PC-9 (cell line): ENCODE data around the gene NCDN. TPM values are rescaled to one million over a fixed set of nuclear protein-coding genes. Genes with fewer than 3 reads are reported as not detected.
A peak's percentile ranks its signal among the peaks of the same experiment; 100 is the strongest.

Experiments
- BruUV-seq: library from RNA; stranded (reverse); fragments of 400-500 nt; replicated peaks from 2 replicates; lab custom pipeline; 2021; lab: Mats Ljungman, UMichigan
- CTCF ChIA-PET: fragments of 300-600 bp; sonication (Branson Sonifier 250); formaldehyde crosslinking; loops from one replicate; lab custom pipeline; 2022; ENCODE audit warnings: antibody characterized with exemption; lab: Charles Lee
- POLR2A ChIA-PET: fragments of 300-600 bp; sonication (Branson Sonifier 250); formaldehyde crosslinking; loops from one replicate; lab custom pipeline; 2022; ENCODE audit warnings: antibody characterized with exemption; ENCODE audit not compliant: unreplicated experiment; lab: Charles Lee
- DNase-seq, 2 experiments: peaks; one replicate each; pipeline versions ENCODE4 v3.0.0 to v3.0.0-alpha.2; 2015 to 2022; ENCODE audit warnings: mixed read lengths in 1 of 2
- H2AFZ ChIP-seq: fragments of 200-600 bp; sonication (generic); 2 replicates; pipeline ENCODE4 v1.8.1; 2017; ENCODE audit warnings: antibody characterized with exemption
- H3F3A ChIP-seq: fragments of 200-600 bp; sonication (generic); 2 replicates; pipeline ENCODE4 v1.8.1; 2017; ENCODE audit warnings: antibody characterized with exemption, mild to moderate bottlenecking, low read depth; ENCODE audit not compliant: insufficient read depth
- H3K27ac ChIP-seq: fragments of 200-600 bp; sonication (generic); 2 replicates; pipeline ENCODE4 v1.6.1; 2016; ENCODE audit warnings: mixed run types
- H3K27me3 ChIP-seq: fragments of 200-600 bp; sonication (generic); 2 replicates; pipeline ENCODE4 v1.6.1; 2016; ENCODE audit warnings: low read depth, mixed run types; ENCODE audit not compliant: insufficient read depth
- H3K36me3 ChIP-seq: fragments of 200-600 bp; sonication (generic); 2 replicates; pipeline ENCODE4 v1.6.1; 2016; ENCODE audit warnings: low read depth, mixed run types
- H3K4me1 ChIP-seq: fragments of 200-600 bp; sonication (generic); replicated peaks from 2 replicates; pipeline ENCODE4 v1.6.1; 2016; ENCODE audit warnings: mixed run types; ENCODE audit not compliant: insufficient read depth
- H3K4me2 ChIP-seq: fragments of 200-600 bp; sonication (generic); 2 replicates; pipeline ENCODE4 v1.6.1; 2017; ENCODE audit warnings: mixed run types
- H3K4me3 ChIP-seq: fragments of 200-600 bp; sonication (generic); 2 replicates; pipeline ENCODE4 v1.6.1; 2016; ENCODE audit warnings: mixed run types
- H3K79me2 ChIP-seq: fragments of 200-600 bp; sonication (generic); 2 replicates; pipeline ENCODE4 v1.6.1; 2017; ENCODE audit warnings: low read depth, mixed run types
- H3K9me2 ChIP-seq: fragments of 200-600 bp; sonication (generic); 2 replicates; pipeline ENCODE4 v1.8.1; 2017; ENCODE audit warnings: mild to moderate bottlenecking; ENCODE audit not compliant: insufficient read depth
- H3K9me3 ChIP-seq: fragments of 200-600 bp; sonication (generic); 2 replicates; pipeline ENCODE4 v1.8.1; 2016; ENCODE audit warnings: low read depth; ENCODE audit not compliant: insufficient read depth
- H4K20me1 ChIP-seq: fragments of 200-600 bp; sonication (generic); 2 replicates; pipeline ENCODE4 v1.8.1; 2017; ENCODE audit not compliant: insufficient read depth
- CTCF ChIP-seq: fragments of 200-600 bp; sonication (generic); conservative IDR thresholded peaks from 2 replicates; pipeline ENCODE4 v1.6.1; 2017; ENCODE audit warnings: mixed run types, antibody characterized with exemption, mild to moderate bottlenecking, moderate library complexity
- EZH2 ChIP-seq: fragments of 200-600 bp; sonication (generic); IDR thresholded peaks from 2 replicates; pipeline ENCODE4 v1.8.0; 2017; ENCODE audit warnings: antibody characterized with exemption, low read depth
- intact Hi-C: fragments of 100-400 bp; cut with micrococcal nuclease; formaldehyde crosslinking; loops from one replicate; pipeline ENCODE4 v1.10.0; 2022; ENCODE audit not compliant: unreplicated experiment
- total RNA-seq: library from RNA; stranded (reverse); gene quantifications from 2 replicates; pipeline ENCODE4 v1.2.3, GENCODE V29; 2021

Gene NCDN
- total RNA-seq, 1 experiment from 2014 or later, result 26.6 TPM

- H3K27me3 ChIP-seq, result no peaks in the 10 kb centered on the region
- H3K9me3 ChIP-seq, result no peaks in the 10 kb centered on the region
- ChIA-PET CTCF (interaction anchor here (0.5 to 0.7 kb wide), 3 partner anchors 42 to 236 kb away, joined by 4 to 16 read pairs (median 8); no protein-coding TSS in a partner anchor), POLR2A (interaction anchor here (0.6 to 0.7 kb wide), 2 partner anchors 51 to 345 kb away, joined by 4 to 5 read pairs; no protein-coding TSS in a partner anchor)
- H3K4me1 ChIP-seq, result peaks cover 5% of the 10 kb centered on the region; the same call in 1 of the 2 replicates
- H3K9me2 ChIP-seq, result no peaks in the 10 kb centered on the region
- intact Hi-C loops, result no loop called here
- no peak for DNase-seq
- H3K79me2 ChIP-seq, result 0 out of 2 replicates have a peak, but pooled peaks cover 6% of the 10 kb centered on the region
- no peak overlapping the region for H3K4me3 ChIP-seq
- peaks cover 12% of the 10 kb centered on the region; the same call in 1 of the 2 replicates for H3F3A ChIP-seq
- H3K36me3 ChIP-seq, result no peaks in the 10 kb centered on the region
- no TSS peak for BruUV-seq
- H2AFZ ChIP-seq, result no peak overlapping the region
- no peak overlapping the region for H3K4me2 ChIP-seq
- H4K20me1 ChIP-seq, result peaks cover 6% of the 10 kb centered on the region
- TF ChIP-seq EZH2, result no peak
- TF ChIP-seq CTCF, result no peak
- H3K27ac ChIP-seq, result no peak overlapping the region
These were observed 19.8 kb upstream of the NCDN start for GRCh38 chr1:35537806-35538205.

GRCh38 chr1:35539073-35539823, 18.4 kb upstream of the NCDN start:
- H3K27ac ChIP-seq, result no peak overlapping the region
- peak in 1 of 2 experiments; percentile 49 for DNase-seq
- no peaks in the 10 kb centered on the region for H3K27me3 ChIP-seq
- no peak for TF ChIP-seq EZH2
- no peak for TF ChIP-seq CTCF
- ChIA-PET CTCF (no interaction called here), POLR2A (no interaction called here)
- H3K4me2 ChIP-seq, result no peak overlapping the region
- peaks cover 5% of the 10 kb centered on the region; the same call in 1 of the 2 replicates for H3K4me1 ChIP-seq
- no peaks in the 10 kb centered on the region for H3K36me3 ChIP-seq
- H3K9me3 ChIP-seq, result no peaks in the 10 kb centered on the region
- H3K79me2 ChIP-seq, result 0 out of 2 replicates have a peak, but pooled peaks cover 6% of the 10 kb centered on the region
- H2AFZ ChIP-seq, result no peak overlapping the region
- H4K20me1 ChIP-seq, result peaks cover 6% of the 10 kb centered on the region
- no TSS peak for BruUV-seq
- peaks cover 12% of the 10 kb centered on the region; the same call in 1 of the 2 replicates for H3F3A ChIP-seq
- intact Hi-C loops, result no loop called here
- H3K9me2 ChIP-seq, result no peaks in the 10 kb centered on the region
- no peak overlapping the region for H3K4me3 ChIP-seq

GRCh38 chr1:35539824-35540261, 17.8 kb upstream of the NCDN start:
- peaks cover 5% of the 10 kb centered on the region; the same call in 1 of the 2 replicates for H3K4me1 ChIP-seq
- H3F3A ChIP-seq, result peaks cover 12% of the 10 kb centered on the region; the same call in 1 of the 2 replicates
- BruUV-seq, result no TSS peak
- intact Hi-C loops, result no loop called here
- no peak for DNase-seq
- H3K9me2 ChIP-seq, result no peaks in the 10 kb centered on the region
- TF ChIP-seq CTCF (no peak), EZH2 (no peak)
- H3K27me3 ChIP-seq, result no peaks in the 10 kb centered on the region
- H3K79me2 ChIP-seq, result 0 out of 2 replicates have a peak, but pooled peaks cover 6% of the 10 kb centered on the region
- no peak overlapping the region for H2AFZ ChIP-seq
- H3K4me3 ChIP-seq, result no peak overlapping the region
- H4K20me1 ChIP-seq, result peaks cover 6% of the 10 kb centered on the region
- H3K27ac ChIP-seq, result no peak overlapping the region
- no peaks in the 10 kb centered on the region for H3K9me3 ChIP-seq
- ChIA-PET POLR2A (no interaction called here), CTCF (no interaction called here)
- H3K36me3 ChIP-seq, result no peaks in the 10 kb centered on the region
- H3K4me2 ChIP-seq, result no peak overlapping the region
